Neural progenitor cell (in vitro differentiated cells): ENCODE measurements around the gene TMEM53. TPM values are rescaled to one million over a fixed set of nuclear protein-coding genes. Genes with fewer than 3 reads are reported as not detected.

Source experiments
- DNase-seq: peaks from one replicate; pipeline ENCODE4 v3.0.0-alpha.2; 2016; ENCODE audit warnings: low spot score
- H2AFZ ChIP-seq: fragments of 200-600 bp; sonication (generic); replicated peaks from 2 replicates; pipeline ENCODE4 v1.6.1; 2016; ENCODE audit warnings: antibody characterized with exemption
- H3F3A ChIP-seq: fragments of 200-600 bp; sonication (generic); 2 replicates; pipeline ENCODE4 v1.6.1; 2016; ENCODE audit warnings: antibody characterized with exemption, low read depth
- H3K27ac ChIP-seq: fragments of 200-600 bp; sonication (generic); 2 replicates; pipeline ENCODE4 v1.5.1; 2016; ENCODE audit warnings: mild to moderate bottlenecking
- H3K27me3 ChIP-seq: fragments of 200-600 bp; sonication (generic); 2 replicates; pipeline ENCODE4 v1.6.1; 2016; ENCODE audit warnings: mild to moderate bottlenecking, moderate library complexity
- H3K36me3 ChIP-seq: fragments of 200-600 bp; sonication (generic); 2 replicates; pipeline ENCODE4 v1.5.1; 2016
- H3K4me1 ChIP-seq: fragments of 200-600 bp; sonication (generic); 2 replicates; pipeline ENCODE4 v1.6.1; 2016; ENCODE audit warnings: mixed run types
- H3K4me2 ChIP-seq: fragments of 200-600 bp; sonication (generic); 2 replicates; pipeline ENCODE4 v1.6.1; 2016
- H3K4me3 ChIP-seq: fragments of 200-600 bp; sonication (generic); 2 replicates; pipeline ENCODE4 v1.5.1; 2016
- H3K79me2 ChIP-seq: fragments of 200-600 bp; sonication (generic); 2 replicates; pipeline ENCODE4 v1.6.1; 2016; ENCODE audit warnings: low read depth
- H3K9ac ChIP-seq: fragments of 200-600 bp; sonication (generic); 2 replicates; pipeline ENCODE4 v1.6.1; 2016
- H3K9me3 ChIP-seq: fragments of 200-600 bp; sonication (generic); 2 replicates; pipeline ENCODE4 v1.5.1; 2016; ENCODE audit warnings: low read depth
- H4K20me1 ChIP-seq: fragments of 200-600 bp; sonication (generic); 2 replicates; pipeline ENCODE4 v1.6.1; 2016; ENCODE audit warnings: low read depth
- H3K27ac Mint-ChIP-seq: 3 replicates; pipeline ENCODE4 v1.8.0; 2021; ENCODE audit warnings: mixed read lengths
- H3K27me3 Mint-ChIP-seq: 2 replicates; pipeline ENCODE4 v1.8.0; 2022; ENCODE audit warnings: low read depth, mild to moderate bottlenecking, inconsistent platforms, moderate library complexity, mixed read lengths; ENCODE audit not compliant: insufficient read depth
- H3K36me3 Mint-ChIP-seq: 3 replicates; pipeline ENCODE4 v1.8.0; 2021; ENCODE audit warnings: mixed read lengths
- H3K4me1 Mint-ChIP-seq: 3 replicates; pipeline ENCODE4 v1.8.0; 2021; ENCODE audit warnings: mixed read lengths
- H3K4me3 Mint-ChIP-seq: 3 replicates; pipeline ENCODE4 v1.8.0; 2021; ENCODE audit warnings: mild to moderate bottlenecking, moderate library complexity, mixed read lengths
- H3K9me3 Mint-ChIP-seq: 3 replicates; pipeline ENCODE4 v1.8.0; 2020; ENCODE audit warnings: mixed read lengths
- CTCF ChIP-seq: fragments of 200-600 bp; sonication (generic); IDR thresholded peaks from 2 replicates; pipeline ENCODE4 v1.5.1; 2017; ENCODE audit warnings: antibody characterized with exemption, mild to moderate bottlenecking
- EZH2 ChIP-seq: fragments of 200-600 bp; sonication (generic); IDR thresholded peaks from 2 replicates; pipeline ENCODE4 v1.6.1; 2017; ENCODE audit warnings: antibody characterized with exemption, mild to moderate bottlenecking, moderate library complexity
- EZH2phosphoT487 ChIP-seq: fragments of 200-600 bp; sonication (generic); IDR thresholded peaks from 2 replicates; pipeline ENCODE4 v1.6.1; 2017; ENCODE audit warnings: antibody characterized with exemption
- total RNA-seq: library from RNA; depleted of rRNA; stranded (reverse); fragments of >200 nt; gene quantifications from 2 replicates; pipeline ENCODE4 v1.2.3, GENCODE V29; 2015; ENCODE audit warnings: low replicate concordance

TMEM53 gene
- total RNA-seq, 1 donor from 2014 or later: 5.0 TPM

- Mint-ChIP-seq H3K27me3 (peaks cover 3% of the 10 kb centered on the region), H3K9me3 (no peaks in the 10 kb centered on the region), H3K27ac (peak overlapping the region; percentile 27), H3K4me3 (peak overlapping the region; percentile 32), H3K4me1 (peaks cover 8% of the 10 kb centered on the region), H3K36me3 (peaks cover 9% of the 10 kb centered on the region)
- no peaks in the 10 kb centered on the region for H3K79me2 ChIP-seq
- H4K20me1 ChIP-seq: no peaks in the 10 kb centered on the region
- no peak overlapping the region for H2AFZ ChIP-seq
- TF ChIP-seq CTCF (no peak), EZH2 (no peak), EZH2phosphoT487 (no peak)
- H3K9ac ChIP-seq: no peak overlapping the region
- H3K36me3 ChIP-seq: no peaks in the 10 kb centered on the region
- no peak for DNase-seq
- H3K27ac ChIP-seq: no peak overlapping the region
- H3K27me3 ChIP-seq: no peaks in the 10 kb centered on the region
- no peak overlapping the region for H3K4me2 ChIP-seq
- no peaks in the 10 kb centered on the region for H3F3A ChIP-seq
- no peak overlapping the region for H3K4me3 ChIP-seq
- no peaks in the 10 kb centered on the region for H3K9me3 ChIP-seq
- H3K4me1 ChIP-seq: peaks cover 2% of the 10 kb centered on the region
Measured at GRCh38 chr1:44681905-44682882, 7.9 kb upstream of the TMEM53 start.

GRCh38 chr1:44679468-44679867 is 5.2 kb upstream of the TMEM53 start:
- H3K9me3 ChIP-seq: no peaks in the 10 kb centered on the region
- Mint-ChIP-seq H3K36me3 (peaks cover 9% of the 10 kb centered on the region), H3K4me3 (no peak overlapping the region), H3K9me3 (no peaks in the 10 kb centered on the region), H3K27ac (no peak overlapping the region), H3K4me1 (peaks cover 17% of the 10 kb centered on the region), H3K27me3 (peaks cover 7% of the 10 kb centered on the region)
- H3K36me3 ChIP-seq: no peaks in the 10 kb centered on the region
- H3K79me2 ChIP-seq: no peaks in the 10 kb centered on the region
- H3K9ac ChIP-seq: no peak overlapping the region
- H3K27ac ChIP-seq: no peak overlapping the region
- H2AFZ ChIP-seq: no peak overlapping the region
- no peak for DNase-seq
- no peaks in the 10 kb centered on the region for H3F3A ChIP-seq
- no peak overlapping the region for H3K4me3 ChIP-seq
- no peak overlapping the region for H3K4me2 ChIP-seq
- H3K27me3 ChIP-seq: no peaks in the 10 kb centered on the region
- H3K4me1 ChIP-seq: peaks cover 11% of the 10 kb centered on the region
- TF ChIP-seq EZH2phosphoT487 (no peak), EZH2 (no peak), CTCF (no peak)
- H4K20me1 ChIP-seq: no peaks in the 10 kb centered on the region

- H3K27me3 ChIP-seq: no peaks in the 10 kb centered on the region
- H3K27ac ChIP-seq: no peak overlapping the region
- H3K4me1 ChIP-seq: peaks cover 11% of the 10 kb centered on the region
- no peaks in the 10 kb centered on the region for H3K9me3 ChIP-seq
- no peaks in the 10 kb centered on the region for H3K36me3 ChIP-seq
- Mint-ChIP-seq H3K36me3 (peaks cover 9% of the 10 kb centered on the region), H3K9me3 (no peaks in the 10 kb centered on the region), H3K27me3 (peaks cover 7% of the 10 kb centered on the region), H3K27ac (no peak overlapping the region), H3K4me1 (peaks cover 17% of the 10 kb centered on the region), H3K4me3 (no peak overlapping the region)
- DNase-seq: no peak
- no peak for TF ChIP-seq CTCF
- no peak for TF ChIP-seq EZH2phosphoT487
- TF ChIP-seq EZH2: no peak
- peaks cover 2% of the 10 kb centered on the region for H3F3A ChIP-seq
- H2AFZ ChIP-seq: no peak overlapping the region
- H3K9ac ChIP-seq: no peak overlapping the region
- H3K79me2 ChIP-seq: no peaks in the 10 kb centered on the region
- no peak overlapping the region for H3K4me2 ChIP-seq
- no peaks in the 10 kb centered on the region for H4K20me1 ChIP-seq
- no peak overlapping the region for H3K4me3 ChIP-seq
Measured at GRCh38 chr1:44678626-44679025, 4.3 kb upstream of the TMEM53 start.
